Endometrial microvascular endothelial cells (primary cell): ENCODE results near the gene DOC2B. TPM values are rescaled to one million over a fixed set of nuclear protein-coding genes. Genes with fewer than 3 reads are reported as not detected.
"Not testable (repeated sequence)": the region's sequence is repeated elsewhere in the genome, so short reads cannot be mapped to it uniquely, and the experiment has no call there.

Source experiments
- in situ Hi-C: cut with HindIII; loops from 2 replicates; pipeline ENCODE4 v1.10.0; 2017; ENCODE audit warnings: low sequenced_read_pairs, low pct_unique_long_range_greater_than_20kb; ENCODE audit errors: inconsistent ontology term
- total RNA-seq: library from RNA; depleted of rRNA; stranded (reverse); fragments of >200 nt; gene quantifications from one replicate; pipeline ENCODE4 v1.2.3, GENCODE V29; 2015; ENCODE audit errors: inconsistent ontology term

Gene DOC2B
- total RNA-seq, 1 donor from 2014 or later, result 4.7 TPM

GRCh38 chr17:151886-152859 lies 29.3 kb downstream of the DOC2B start:
- in situ Hi-C loops, result no loop called here

GRCh38 chr17:151004-151403 lies 30.4 kb downstream of the DOC2B start:
- in situ Hi-C loops, result no loop called here

GRCh38 chr17:149897-150584 lies 31.4 kb downstream of the DOC2B start:
- in situ Hi-C loops, result no loop called here

GRCh38 chr17:149231-149630 lies 32.2 kb downstream of the DOC2B start:
- in situ Hi-C loops, result no loop called here

- in situ Hi-C loops, result no loop called here
Observed at GRCh38 chr17:148757-149156, 32.7 kb downstream of the DOC2B start.

GRCh38 chr17:147796-148740 lies 33.4 kb downstream of the DOC2B start:
- in situ Hi-C loops, result no loop called here

GRCh38 chr17:146983-147761 lies 34.3 kb downstream of the DOC2B start:
- in situ Hi-C loops, result no loop called here

- in situ Hi-C loops, result no loop called here
Observed at GRCh38 chr17:146546-146945, 34.9 kb downstream of the DOC2B start.

GRCh38 chr17:145671-146541 lies 35.5 kb downstream of the DOC2B start:
- in situ Hi-C loops, result no loop called here

- in situ Hi-C loops, result no loop called here
Observed at GRCh38 chr17:144936-145670, 36.3 kb downstream of the DOC2B start.

GRCh38 chr17:143785-144281 lies 37.6 kb downstream of the DOC2B start:
- in situ Hi-C loops, result no loop called here

GRCh38 chr17:142876-143784 lies 38.3 kb downstream of the DOC2B start:
- in situ Hi-C loops, result no loop called here

GRCh38 chr17:142102-142661 lies 39.3 kb downstream of the DOC2B start:
- in situ Hi-C loops, result no loop called here

GRCh38 chr17:139401-140205 lies 41.8 kb downstream of the DOC2B start:
- in situ Hi-C loops, result not testable (repeated sequence)
